HG03097 (cell line): ENCODE data around the gene EFHC1.
"Not testable (repeated sequence)": the region's sequence is repeated elsewhere in the genome, so short reads cannot be mapped to it uniquely, and the experiment has no call there.

Experiments used
- ATAC-seq: cut with Tn5 transposase; IDR thresholded peaks from one replicate; pipeline ENCODE4 v1.9.1; 2021; ENCODE audit not compliant: unreplicated experiment, low FRiP score

Gene EFHC1

GRCh38 chr6:52419809-52420667, at the start of gene EFHC1:
EFHC1 (plus strand) TSS chr6:52420342; CDS start chr6:52420411, 69 bp downstream.
- ATAC-seq: peak; percentile 96

GRCh38 chr6:52371656-52372191, 48.4 kb upstream of the EFHC1 start:
- ATAC-seq: no peak

DNA sequence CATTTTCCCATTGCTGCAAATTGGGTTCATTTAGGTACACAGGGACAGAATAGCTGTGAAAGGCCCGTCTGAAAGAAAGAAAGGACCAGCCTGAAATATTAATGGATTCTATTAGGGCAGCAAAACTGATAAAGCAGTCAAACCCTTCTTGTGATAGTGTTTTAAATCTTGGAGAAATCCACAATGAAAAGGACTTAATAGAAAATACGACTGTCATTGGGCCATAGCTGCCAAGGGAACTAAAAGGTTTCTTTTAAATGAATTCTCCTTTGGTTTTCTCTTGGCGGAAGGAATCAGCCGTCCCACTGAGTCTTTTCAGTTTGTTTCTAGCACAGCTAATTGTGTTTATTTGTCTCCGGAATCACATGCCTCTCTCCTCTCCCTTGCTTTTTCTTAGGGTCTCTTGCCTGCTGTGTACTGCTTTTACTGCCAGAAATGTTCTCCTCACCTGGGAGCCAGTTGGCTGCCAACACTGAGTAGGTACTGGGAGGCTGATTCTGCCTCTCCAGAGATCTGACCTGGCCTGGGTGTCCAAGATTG, 46.9 kb upstream of the EFHC1 start:
- no peak for ATAC-seq

- ATAC-seq: no peak
Measured at GRCh38 chr6:52374247-52374646, 45.9 kb upstream of the EFHC1 start.

DNA sequence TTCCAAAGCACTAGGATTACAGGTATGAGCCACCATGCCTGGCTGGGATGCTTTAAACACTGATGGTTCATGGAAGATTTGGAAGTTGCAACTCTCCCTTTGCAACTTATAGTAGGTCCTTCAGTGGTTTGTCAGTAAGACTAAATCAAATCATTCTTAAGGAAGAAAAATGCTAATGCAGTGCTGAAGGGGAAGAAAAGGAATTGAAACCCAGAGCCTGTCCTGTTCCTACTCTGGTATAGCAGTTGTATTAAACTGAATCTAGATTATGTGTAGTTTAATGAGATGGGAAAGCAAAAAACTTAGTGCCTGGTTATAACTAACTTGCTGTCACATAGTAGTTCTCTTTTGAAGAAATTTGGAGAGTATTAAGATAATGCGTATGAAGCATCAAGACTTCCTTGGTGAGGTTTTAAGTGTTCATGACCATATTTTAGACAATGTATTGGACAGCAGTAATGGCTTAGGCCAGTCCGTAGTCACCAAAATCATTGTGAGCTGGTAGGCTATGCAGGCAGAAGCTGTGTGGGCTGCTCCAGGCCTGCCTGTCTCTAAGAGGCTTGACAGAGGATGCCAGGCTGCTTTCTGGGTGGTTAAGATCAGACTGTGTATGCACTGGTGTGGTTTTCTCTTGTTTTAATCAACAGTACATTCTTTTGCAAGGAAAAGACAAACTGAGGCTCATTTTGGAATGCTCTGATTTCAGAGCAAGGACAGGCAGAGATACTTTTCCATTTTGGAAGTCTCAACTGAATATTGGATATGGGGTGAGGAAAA, 44.2 kb upstream of the EFHC1 start:
- ATAC-seq: no peak

GRCh38 chr6:52376763-52377162, 43.4 kb upstream of the EFHC1 start:
- ATAC-seq: no peak

DNA sequence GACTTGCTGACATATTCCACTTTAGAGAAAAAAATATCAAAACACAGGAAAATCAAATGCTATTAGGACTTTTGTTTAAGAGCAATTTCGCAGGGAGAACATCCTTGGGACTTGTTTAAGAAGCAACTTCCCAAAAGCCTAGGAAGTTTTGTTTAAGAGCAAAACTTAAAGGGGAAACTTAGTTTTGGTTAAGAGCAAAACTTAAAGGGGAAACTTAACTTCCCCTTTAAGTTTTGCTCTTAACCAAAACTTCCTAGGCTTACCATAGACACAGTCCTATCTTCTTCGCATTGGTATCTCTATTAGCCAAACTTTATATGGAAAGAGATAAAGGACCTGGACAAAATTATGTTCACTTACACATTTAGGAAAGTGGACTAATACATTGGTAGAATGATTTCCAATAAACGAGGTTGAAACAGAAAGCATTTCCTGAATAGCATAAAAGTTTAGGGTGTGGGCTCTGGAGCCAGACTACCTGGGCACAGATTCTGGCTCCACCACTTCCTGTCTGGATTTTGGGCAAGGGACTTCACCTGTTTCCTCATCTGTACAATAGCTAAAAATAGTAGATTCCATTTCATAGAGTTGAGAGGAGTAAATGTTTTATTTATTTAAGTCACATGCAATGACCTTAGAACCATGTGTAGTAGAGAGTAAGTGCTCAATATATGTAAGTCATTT, 42.5 kb upstream of the EFHC1 start:
- no peak for ATAC-seq

- no peak for ATAC-seq
Measured at GRCh38 chr6:52381249-52381648, 38.9 kb upstream of the EFHC1 start.

DNA sequence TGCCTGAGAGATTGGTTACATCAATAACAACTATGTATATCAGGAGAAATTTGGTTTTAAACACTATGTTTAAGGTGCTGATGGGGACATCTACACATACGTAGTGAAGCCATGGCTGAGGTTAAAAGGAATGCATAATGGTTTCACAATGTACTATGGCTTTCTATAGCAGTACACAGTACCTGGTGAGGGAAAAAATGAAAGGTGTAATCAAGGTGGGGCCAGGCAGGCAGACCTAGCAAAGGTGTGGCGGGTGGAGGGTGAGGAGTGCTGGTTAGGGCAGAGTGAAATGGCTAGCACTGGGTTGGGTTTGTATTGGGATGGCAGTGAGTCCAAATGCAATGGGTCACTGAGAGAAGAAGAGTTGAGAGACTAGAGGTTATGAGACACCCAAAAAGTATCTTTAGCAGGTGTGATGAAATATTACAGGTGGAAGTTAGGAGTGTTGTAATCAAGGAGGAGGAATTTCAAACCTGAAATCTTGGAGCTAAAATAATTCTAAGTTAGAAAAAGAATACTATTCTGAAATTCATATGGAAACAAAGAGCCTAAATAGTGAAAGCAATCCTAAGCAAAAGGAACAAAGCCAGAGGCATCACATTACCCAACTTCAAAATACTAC, 35.9 kb upstream of the EFHC1 start:
- no peak for ATAC-seq

- ATAC-seq: no peak
Measured at GRCh38 chr6:52385074-52385473, 35.1 kb upstream of the EFHC1 start.

DNA sequence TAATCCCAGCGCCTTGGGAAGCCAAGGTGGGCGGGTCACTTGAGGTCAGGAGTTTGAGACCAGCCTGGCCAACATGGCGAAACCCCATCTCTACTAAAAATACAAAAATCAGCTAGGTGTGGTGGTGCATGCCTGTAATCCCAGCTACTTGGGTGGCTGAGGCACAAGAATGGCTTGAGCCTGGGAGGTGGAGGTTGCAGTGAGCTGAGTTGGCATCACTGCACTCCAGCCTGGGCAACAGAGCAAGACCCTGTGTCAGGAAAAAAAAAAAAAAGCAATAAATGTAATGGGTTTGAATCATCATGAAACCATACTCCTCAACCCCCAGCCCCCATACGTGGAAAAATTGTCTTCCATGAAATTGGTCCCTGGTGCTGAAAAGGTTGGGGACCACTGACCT, 32.0 kb upstream of the EFHC1 start:
- not testable (repeated sequence) for ATAC-seq

- ATAC-seq: no peak
Measured at GRCh38 chr6:52388790-52389189, 31.4 kb upstream of the EFHC1 start.

- ATAC-seq: no peak
Measured at GRCh38 chr6:52389264-52389625, 30.9 kb upstream of the EFHC1 start.

DNA sequence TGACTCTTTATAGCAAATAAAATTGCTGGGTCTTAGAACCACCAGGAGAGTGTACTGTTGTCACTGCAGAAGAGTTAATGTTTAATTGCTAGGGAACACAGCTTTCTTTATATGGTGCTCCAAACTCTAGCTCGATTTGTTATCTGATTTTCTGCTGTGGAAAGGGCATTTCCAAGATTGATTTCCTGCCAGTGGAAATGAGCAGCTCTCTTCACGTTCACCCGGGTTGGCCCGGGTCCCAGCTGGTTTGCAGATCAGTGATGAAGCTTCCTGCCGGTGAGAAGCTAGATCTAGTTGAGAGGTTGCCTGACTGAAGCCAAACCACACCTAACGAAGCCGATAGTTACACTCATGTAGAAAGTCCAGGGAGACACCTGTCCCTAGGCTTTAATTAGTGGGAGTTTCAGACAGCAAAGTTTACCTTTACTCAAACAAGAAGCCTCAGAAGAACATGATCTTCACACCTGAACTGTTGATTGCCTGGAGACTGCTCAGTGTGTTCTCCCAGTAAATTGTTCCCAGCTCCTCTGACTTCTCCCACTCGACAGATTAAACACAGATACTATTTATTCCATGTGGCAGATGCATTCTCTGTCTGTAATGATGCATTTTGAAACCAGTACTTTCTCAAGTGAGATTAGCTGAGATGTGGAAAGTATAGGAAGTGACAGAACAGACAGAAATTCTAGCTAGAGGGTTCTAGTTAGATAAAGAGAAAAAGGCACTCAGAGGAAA, 30.3 kb upstream of the EFHC1 start:
- ATAC-seq: peak; percentile 69

DNA sequence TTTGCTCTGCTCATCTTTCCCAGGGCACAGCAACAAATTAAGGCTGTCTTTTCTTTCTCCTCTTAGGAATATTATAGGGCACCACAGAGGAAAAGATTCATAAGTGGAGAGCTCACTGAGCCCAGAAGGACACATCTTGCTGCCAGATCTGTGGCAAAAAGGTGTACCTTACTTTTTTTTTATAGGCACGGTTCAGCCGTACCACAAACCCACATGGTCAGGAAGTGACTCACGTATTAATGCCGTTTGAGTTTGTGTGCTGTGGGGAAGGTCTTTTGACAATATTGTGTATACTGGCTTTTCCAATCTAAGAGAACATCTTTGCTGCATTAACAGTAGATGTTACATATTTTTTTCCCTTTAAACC, 29.8 kb upstream of the EFHC1 start:
- ATAC-seq: peak; percentile 35

DNA sequence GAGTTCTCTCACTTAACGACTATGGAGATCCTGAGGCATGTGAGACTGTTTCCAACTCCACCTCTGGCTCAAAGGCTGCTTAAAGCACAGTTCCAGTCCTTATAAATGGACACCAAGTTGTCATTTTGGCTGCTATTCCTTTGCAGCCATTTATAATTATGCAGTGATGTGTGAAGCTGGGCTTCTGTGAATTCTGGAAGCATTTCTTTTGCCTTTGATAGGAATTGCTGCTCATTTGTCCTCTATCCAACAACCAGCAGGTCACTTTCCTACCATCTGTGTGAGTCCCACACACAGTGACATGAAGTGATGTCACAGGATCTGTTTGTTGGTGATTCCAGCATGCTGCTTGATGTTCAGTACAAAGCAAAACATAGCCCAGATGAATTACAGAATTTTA, 28.5 kb upstream of the EFHC1 start:
- no peak for ATAC-seq

DNA sequence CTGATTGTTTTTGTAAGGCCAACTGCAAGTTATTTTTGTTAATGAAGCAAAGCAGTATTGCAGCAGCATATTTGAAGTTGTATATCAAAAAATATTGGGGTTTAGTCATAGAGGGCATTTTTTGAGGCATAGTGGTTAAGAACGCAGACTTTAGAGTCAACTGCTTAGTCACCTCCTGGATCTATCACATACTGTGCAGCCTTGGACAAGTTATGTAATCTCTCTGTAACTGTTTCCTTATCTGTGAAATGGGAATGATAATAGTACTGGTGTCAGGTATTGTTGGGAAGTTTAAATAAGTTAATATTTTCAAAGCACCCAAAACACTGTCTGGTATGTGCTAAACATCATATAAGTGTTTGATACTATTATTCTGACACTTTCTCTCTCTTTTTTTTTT, 27.2 kb upstream of the EFHC1 start:
- ATAC-seq: no peak

DNA sequence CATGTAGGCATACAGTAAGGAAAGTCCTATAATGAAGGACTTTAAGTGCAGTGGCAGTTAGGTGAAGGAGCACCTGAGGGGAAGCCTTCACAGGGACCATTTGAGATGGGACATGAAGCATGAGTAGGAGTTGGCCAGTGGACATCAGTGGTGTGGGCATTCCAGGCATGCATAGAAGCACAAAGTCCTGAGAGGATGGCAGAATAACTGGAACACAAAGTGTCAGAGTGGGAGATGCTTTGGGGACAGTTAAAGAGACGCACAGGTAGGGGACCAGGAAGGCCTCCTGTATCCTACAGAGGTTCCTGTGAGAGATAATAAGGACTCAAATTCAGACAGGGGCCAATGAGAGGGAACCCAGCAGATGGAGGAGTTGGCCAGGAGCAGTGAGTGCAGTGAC, 26.4 kb upstream of the EFHC1 start:
- no peak for ATAC-seq

DNA sequence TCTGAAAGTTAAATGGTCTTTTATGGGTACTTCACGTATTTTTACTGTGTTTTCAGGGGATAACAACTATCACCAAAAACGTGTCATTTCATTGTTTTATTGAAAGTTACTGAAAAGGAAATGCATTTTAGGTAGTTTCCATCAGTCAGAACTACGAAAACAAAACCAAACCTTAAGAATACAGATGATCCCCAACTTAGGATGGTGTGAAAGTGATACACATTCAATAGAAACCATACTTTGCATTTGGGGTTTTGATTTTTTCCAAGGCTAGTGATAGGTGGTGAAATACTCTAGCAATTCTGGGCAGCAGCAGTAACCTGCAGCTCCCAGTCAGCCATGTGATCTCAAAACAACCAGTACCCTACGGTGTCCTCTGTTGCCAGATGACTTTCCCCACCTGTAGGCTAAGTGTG, 25.9 kb upstream of the EFHC1 start:
- peak; percentile 30 for ATAC-seq

- ATAC-seq: no peak
Measured at GRCh38 chr6:52395969-52396368, 24.2 kb upstream of the EFHC1 start.
